ENCODE data around the gene FOXP4. TPM values are rescaled to one million over a fixed set of nuclear protein-coding genes. Genes with fewer than 3 reads are reported as not detected.

FOXP4 gene
- total RNA-seq, 1 experiment from 2014 or later, result 32.3 TPM

- H2AFZ ChIP-seq (ENCODE audit: low read depth, low read length, poor library complexity, severe bottlenecking), result no peak overlapping the region
- no peak overlapping the region for H3K4me3 ChIP-seq (replicated peaks in 1 of 2; ENCODE audit: low read depth in 1 of 2, low read length in 2 of 2)
- no peaks in the 10 kb centered on the region for H3K9me3 ChIP-seq (ENCODE audit: control insufficient read depth in 1 of 2, insufficient read depth in 1 of 2, low read depth in 1 of 2, low read length in 2 of 2)
- ChIA-PET POLR2A (no interaction called here), CTCF (no interaction called here), RAD21 (ENCODE audit: low non-redundant PET in 1 of 2, low total read pairs in 2 of 2, uncharacterized antibody in 2 of 2, unreplicated experiment in 2 of 2) (no interaction called here)
- no peaks in the 10 kb centered on the region for H4K20me1 ChIP-seq (ENCODE audit: insufficient read depth)
- H3K4me2 ChIP-seq (ENCODE audit: low read length), result no peak overlapping the region
- no TSS peak for BruUV-seq (replicated peaks)
- no peak overlapping the region for H3K9ac ChIP-seq (ENCODE audit: low read length)
- peaks cover 11% of the 10 kb centered on the region for H3K79me2 ChIP-seq (ENCODE audit: insufficient read depth, low read length)
- H3K27me3 ChIP-seq (ENCODE audit: insufficient read depth, low read length), result no peaks in the 10 kb centered on the region
- peaks cover 21 to 22% of the 10 kb centered on the region in 2 experiments for H3K36me3 ChIP-seq (ENCODE audit: control insufficient read depth in 1 of 2, insufficient read depth in 2 of 2, low read length in 2 of 2)
- no peak for ATAC-seq
- H3K9me2 ChIP-seq (ENCODE audit: insufficient read depth), result no peaks in the 10 kb centered on the region
- H3K27ac ChIP-seq (ENCODE audit: low read depth, low read length), result no peak overlapping the region
- peaks cover 0 to 5% of the 10 kb centered on the region in 2 experiments; a peak in 1 of 4 replicates for H3K4me1 ChIP-seq (ENCODE audit: control insufficient read depth in 1 of 2, insufficient read depth in 2 of 2, low read length in 2 of 2)
- intact Hi-C loops (cut with micrococcal nuclease), result no loop called here
- no peak for DNase-seq (ENCODE audit: low read depth, low spot score)
- TF ChIP-seq POLR2A (IDR thresholded peaks at IDR 0.05; ENCODE audit: borderline replicate concordance, extremely low read depth, insufficient read depth, insufficient read length) (no peak), ELF1 (IDR thresholded peaks at IDR 0.05; ENCODE audit: borderline replicate concordance, low read depth) (no peak)
These were observed 21.5 kb downstream of the FOXP4 start for GRCh38 chr6:41567684-41568083.

- ATAC-seq (no peak), DNase-seq (ENCODE audit: low read depth, low spot score) (no peak)
- POLR2A ChIA-PET, result no interaction called here
- Histone ChIP-seq H4K20me1 (ENCODE audit: insufficient read depth) (no peaks in the 10 kb centered on the region), H3K27me3 (ENCODE audit: insufficient read depth, low read length) (no peaks in the 10 kb centered on the region), H3K9me2 (ENCODE audit: insufficient read depth) (no peaks in the 10 kb centered on the region), H3K4me2 (ENCODE audit: low read length) (no peak overlapping the region), H3K36me3 (ENCODE audit: control insufficient read depth in 1 of 2, insufficient read depth in 2 of 2, low read length in 2 of 2) (peaks cover 21 to 22% of the 10 kb centered on the region in 2 experiments), H3K9me3 (ENCODE audit: control insufficient read depth in 1 of 2, insufficient read depth in 1 of 2, low read depth in 1 of 2, low read length in 2 of 2) (no peaks in the 10 kb centered on the region), H2AFZ (ENCODE audit: low read depth, low read length, poor library complexity, severe bottlenecking) (no peak overlapping the region), H3K4me1 (ENCODE audit: control insufficient read depth in 1 of 2, insufficient read depth in 2 of 2, low read length in 2 of 2) (peaks cover 0 to 5% of the 10 kb centered on the region in 2 experiments; a peak in 1 of 4 replicates), H3K79me2 (ENCODE audit: insufficient read depth, low read length) (peaks cover 11% of the 10 kb centered on the region), H3K9ac (ENCODE audit: low read length) (no peak overlapping the region), H3K27ac (ENCODE audit: low read depth, low read length) (no peak overlapping the region), H3K4me3 (replicated peaks in 1 of 2; ENCODE audit: low read depth in 1 of 2, low read length in 2 of 2) (no peak overlapping the region)
- RAD21 ChIA-PET (ENCODE audit: low non-redundant PET in 1 of 2, low total read pairs in 2 of 2, uncharacterized antibody in 2 of 2, unreplicated experiment in 2 of 2), result no interaction called here
- CTCF ChIA-PET, result no interaction called here
- intact Hi-C loops (cut with micrococcal nuclease), result no loop called here
- TF ChIP-seq SP1 (IDR thresholded peaks at IDR 0.05; ENCODE audit: low read depth) (no peak), EZH2phosphoT487 (IDR thresholded peaks at IDR 0.05; ENCODE audit: borderline replicate concordance) (no peak), POLR2A (IDR thresholded peaks at IDR 0.05; ENCODE audit: borderline replicate concordance, extremely low read depth, insufficient read depth, insufficient read length) (no peak), YY1 (IDR thresholded peaks at IDR 0.05; ENCODE audit: extremely low read depth, insufficient replicate concordance, low read depth, low read length) (no peak), JUND (IDR thresholded peaks at IDR 0.05) (no peak), ATF3 (IDR thresholded peaks at IDR 0.05) (no peak), RAD21 (IDR thresholded peaks at IDR 0.05; ENCODE audit: low read depth) (no peak), REST (IDR thresholded peaks at IDR 0.05; ENCODE audit: low read depth) (no peak), EGR1 (IDR thresholded peaks at IDR 0.05; ENCODE audit: low read depth) (no peak), ELF1 (IDR thresholded peaks at IDR 0.05; ENCODE audit: borderline replicate concordance, low read depth) (no peak), MAX (IDR thresholded peaks at IDR 0.05) (no peak), CEBPB (IDR thresholded peaks at IDR 0.05; ENCODE audit: low read depth) (no peak), TCF7L2 (IDR thresholded peaks at IDR 0.05; ENCODE audit: borderline replicate concordance, extremely low read depth, insufficient read depth, insufficient read length) (no peak), POLR2AphosphoS5 (IDR thresholded peaks at IDR 0.05; ENCODE audit: low read depth, low read length) (no peak), SIN3A (IDR thresholded peaks at IDR 0.05; ENCODE audit: low read depth) (no peak), ZBTB33 (IDR thresholded peaks at IDR 0.05; ENCODE audit: extremely low read depth, insufficient replicate concordance, low read length) (no peak)
- no TSS peak for BruUV-seq (replicated peaks)
These were observed 22.0 kb downstream of the FOXP4 start for GRCh38 chr6:41568202-41568584.

Data from HCT116 (cell line).